Fibroblast of skin of scalp (primary cell): Measurements from ENCODE around the gene ZFC3H1.
A peak's percentile ranks its signal among the peaks of the same experiment; 100 is the strongest.
"Not testable (repeated sequence)": the region's sequence is repeated elsewhere in the genome, so short reads cannot be mapped to it uniquely, and the experiment has no call there.

Source experiments
- DNase-seq: peaks from one replicate; pipeline ENCODE4 v3.0.0-alpha.2; 2013

Gene ZFC3H1

GRCh38 chr12:71569885-71570284 lies 93.8 kb downstream of the ZFC3H1 start:
- DNase-seq: not testable (repeated sequence)

GRCh38 chr12:71567537-71567936 lies 96.1 kb downstream of the ZFC3H1 start:
- DNase-seq: no peak

GRCh38 chr12:71566655-71567054 lies 97.0 kb downstream of the ZFC3H1 start:
- DNase-seq: no peak

GRCh38 chr12:71565535-71565934 lies 98.1 kb downstream of the ZFC3H1 start:
- DNase-seq: peak; percentile 56

GRCh38 chr12:71562676-71563595 lies 100.7 kb downstream of the ZFC3H1 start:
- DNase-seq: no peak
